Left ventricle myocardium inferior (tissue), 1 donor: Measurements from ENCODE around the gene MUCL3. TPM values are rescaled to one million over a fixed set of nuclear protein-coding genes. Genes with fewer than 3 reads are reported as not detected.
"Not testable (repeated sequence)": the region's sequence is repeated elsewhere in the genome, so short reads cannot be mapped to it uniquely, and the experiment has no call there.

Experiments used
- DNase-seq: peaks from one replicate; pipeline ENCODE4 v3.0.0-alpha.2; 2020
- H3K27ac ChIP-seq: fragments of 200-600 bp; replicated peaks from 2 replicates; pipeline ENCODE4 v1.8.0; 2021
- H3K27me3 ChIP-seq: fragments of 200-600 bp; 2 replicates; pipeline ENCODE4 v1.8.0; 2021; ENCODE audit warnings: low read depth
- H3K36me3 ChIP-seq: fragments of 200-600 bp; 2 replicates; pipeline ENCODE4 v1.8.0; 2021
- H3K4me1 ChIP-seq: fragments of 200-600 bp; 2 replicates; pipeline ENCODE4 v1.8.0; 2021
- H3K4me3 ChIP-seq: fragments of 200-600 bp; 2 replicates; pipeline ENCODE4 v1.8.0; 2021; ENCODE audit warnings: mild to moderate bottlenecking, moderate library complexity
- H3K9me3 ChIP-seq: fragments of 200-600 bp; replicated peaks from 2 replicates; pipeline ENCODE4 v1.8.0; 2021
- intact Hi-C: fragments of 100-400 bp; cut with micrococcal nuclease; formaldehyde crosslinking; loops from one replicate; pipeline ENCODE4 v1.11.0; 2022
- total RNA-seq: library from RNA; stranded (reverse); fragmentation: NEBNext Ultra II Directional; extraction: Animal tissue kit (Norgen Biotek cat#: 25700); gene quantifications from one replicate; pipeline ENCODE4 v1.2.1, GENCODE V29; 2021
- TF ChIP-seq, protein P1 (sequence below): fragments of 200-600 bp; IDR thresholded peaks from 2 replicates; pipeline ENCODE4 v1.8.0; 2021; ENCODE audit warnings: antibody characterized with exemption, mild to moderate bottlenecking, borderline replicate concordance
- donor health status: DM: no; HTN: yes; CAD: no; lungs with severe emphysema.

MUCL3 gene
- total RNA-seq, 1 donor from 2014 or later = not detected

- no peak for DNase-seq
- Histone ChIP-seq H3K4me3 (no peak overlapping the region), H3K4me1 (peaks cover 29% of the 10 kb centered on the region), H3K27ac (no peak overlapping the region), H3K27me3 (no peaks in the 10 kb centered on the region), H3K9me3 (no peaks in the 10 kb centered on the region), H3K36me3 (peaks cover 67% of the 10 kb centered on the region)
- TF ChIP-seq, protein P1, sequence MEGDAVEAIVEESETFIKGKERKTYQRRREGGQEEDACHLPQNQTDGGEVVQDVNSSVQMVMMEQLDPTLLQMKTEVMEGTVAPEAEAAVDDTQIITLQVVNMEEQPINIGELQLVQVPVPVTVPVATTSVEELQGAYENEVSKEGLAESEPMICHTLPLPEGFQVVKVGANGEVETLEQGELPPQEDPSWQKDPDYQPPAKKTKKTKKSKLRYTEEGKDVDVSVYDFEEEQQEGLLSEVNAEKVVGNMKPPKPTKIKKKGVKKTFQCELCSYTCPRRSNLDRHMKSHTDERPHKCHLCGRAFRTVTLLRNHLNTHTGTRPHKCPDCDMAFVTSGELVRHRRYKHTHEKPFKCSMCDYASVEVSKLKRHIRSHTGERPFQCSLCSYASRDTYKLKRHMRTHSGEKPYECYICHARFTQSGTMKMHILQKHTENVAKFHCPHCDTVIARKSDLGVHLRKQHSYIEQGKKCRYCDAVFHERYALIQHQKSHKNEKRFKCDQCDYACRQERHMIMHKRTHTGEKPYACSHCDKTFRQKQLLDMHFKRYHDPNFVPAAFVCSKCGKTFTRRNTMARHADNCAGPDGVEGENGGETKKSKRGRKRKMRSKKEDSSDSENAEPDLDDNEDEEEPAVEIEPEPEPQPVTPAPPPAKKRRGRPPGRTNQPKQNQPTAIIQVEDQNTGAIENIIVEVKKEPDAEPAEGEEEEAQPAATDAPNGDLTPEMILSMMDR = no peak
- intact Hi-C loops = loop anchor here (5.0 kb wide), 1 partner anchor 154 kb away; no protein-coding TSS in a partner anchor
These were observed 22.1 kb upstream of the MUCL3 start for GRCh38 chr6:30918670-30919069.

DNA sequence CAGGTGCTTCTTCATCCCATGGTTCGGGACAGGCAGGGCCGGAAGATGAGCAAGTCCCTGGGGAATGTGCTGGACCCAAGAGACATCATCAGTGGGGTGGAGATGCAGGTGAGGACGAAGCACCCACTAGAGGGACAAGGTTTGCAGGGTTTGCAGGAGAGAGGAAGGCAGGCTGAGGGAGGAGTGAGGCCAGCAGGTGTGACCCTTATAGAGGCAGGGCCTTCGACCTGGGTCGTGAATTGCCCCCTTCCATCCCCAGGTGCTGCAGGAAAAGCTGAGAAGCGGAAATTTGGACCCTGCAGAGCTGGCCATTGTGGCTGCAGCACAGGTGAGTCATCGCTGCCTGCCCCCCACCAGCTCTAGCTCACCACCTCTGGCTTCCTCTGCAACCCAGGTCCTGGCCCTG lies 18.3 kb upstream of the MUCL3 start:
- peaks cover 82% of the 10 kb centered on the region for H3K36me3 ChIP-seq
- intact Hi-C loops = no loop called here
- no peaks in the 10 kb centered on the region for H3K27me3 ChIP-seq
- H3K9me3 ChIP-seq = no peaks in the 10 kb centered on the region
- TF ChIP-seq, protein P1 = no peak
- H3K4me3 ChIP-seq = no peak overlapping the region
- DNase-seq = no peak
- peaks cover 27% of the 10 kb centered on the region for H3K4me1 ChIP-seq
- no peak overlapping the region for H3K27ac ChIP-seq

GRCh38 chr6:30924040-30924627 lies 16.6 kb upstream of the MUCL3 start:
- H3K4me1 ChIP-seq = peaks cover 27% of the 10 kb centered on the region
- H3K27me3 ChIP-seq, intact Hi-C loops, DNase-seq, H3K4me3 ChIP-seq: not testable (repeated sequence)
- peaks cover 11% of the 10 kb centered on the region for H3K9me3 ChIP-seq
- H3K27ac ChIP-seq = peak overlapping the region; percentile 60
- peaks cover 72% of the 10 kb centered on the region for H3K36me3 ChIP-seq

GRCh38 chr6:30926644-30927043 lies 14.1 kb upstream of the MUCL3 start:
- H3K4me1 ChIP-seq = peaks cover 27% of the 10 kb centered on the region
- H3K27me3 ChIP-seq = no peaks in the 10 kb centered on the region
- H3K36me3 ChIP-seq = peaks cover 49% of the 10 kb centered on the region
- no peak for DNase-seq
- intact Hi-C loops = no loop called here
- H3K4me3 ChIP-seq = no peak overlapping the region
- TF ChIP-seq, protein P1 = no peak
- H3K9me3 ChIP-seq = peaks cover 12% of the 10 kb centered on the region
- H3K27ac ChIP-seq = peak overlapping the region; percentile 39

GRCh38 chr6:30927080-30927479 lies 13.7 kb upstream of the MUCL3 start:
- Histone ChIP-seq H3K9me3 (peaks cover 12% of the 10 kb centered on the region), H3K4me1 (peaks cover 27% of the 10 kb centered on the region), H3K27ac (peak overlapping the region; percentile 39), H3K36me3 (peaks cover 44% of the 10 kb centered on the region)
- DNase-seq, H3K4me3 ChIP-seq, H3K27me3 ChIP-seq, intact Hi-C loops: not testable (repeated sequence)

DNA sequence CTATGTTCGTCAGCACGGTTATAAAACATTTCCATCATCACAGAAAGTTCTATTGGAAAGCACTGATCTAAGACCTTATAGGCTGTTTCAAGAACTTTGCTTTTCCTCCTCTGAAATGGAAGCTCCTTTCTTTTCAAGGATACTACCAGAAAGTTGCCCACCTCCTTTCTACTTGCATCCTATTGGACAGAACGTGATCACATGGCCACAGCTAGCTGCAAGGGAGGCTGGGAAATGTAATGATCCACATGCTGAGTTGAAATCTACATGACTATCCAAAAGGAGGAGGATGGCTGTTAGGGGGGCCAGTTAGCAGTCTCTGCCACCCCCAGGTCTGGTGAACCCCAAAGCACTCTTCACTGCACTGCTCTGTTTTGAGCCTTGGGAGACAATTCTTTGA lies 12.1 kb upstream of the MUCL3 start:
- no peak for DNase-seq
- peaks cover 12% of the 10 kb centered on the region for H3K9me3 ChIP-seq
- TF ChIP-seq, protein P1 = no peak
- intact Hi-C loops = no loop called here
- H3K4me3 ChIP-seq = no peak overlapping the region
- H3K27me3 ChIP-seq = no peaks in the 10 kb centered on the region
- H3K36me3 ChIP-seq = peaks cover 28% of the 10 kb centered on the region
- peaks cover 21% of the 10 kb centered on the region for H3K4me1 ChIP-seq
- H3K27ac ChIP-seq = no peak overlapping the region
